Measurements from ENCODE around the gene MYO3B. TPM values are rescaled to one million over a fixed set of nuclear protein-coding genes. Genes with fewer than 3 reads are reported as not detected.

Gene MYO3B
- total RNA-seq, 1 experiment from 2014 or later: 0.09 TPM

DNA sequence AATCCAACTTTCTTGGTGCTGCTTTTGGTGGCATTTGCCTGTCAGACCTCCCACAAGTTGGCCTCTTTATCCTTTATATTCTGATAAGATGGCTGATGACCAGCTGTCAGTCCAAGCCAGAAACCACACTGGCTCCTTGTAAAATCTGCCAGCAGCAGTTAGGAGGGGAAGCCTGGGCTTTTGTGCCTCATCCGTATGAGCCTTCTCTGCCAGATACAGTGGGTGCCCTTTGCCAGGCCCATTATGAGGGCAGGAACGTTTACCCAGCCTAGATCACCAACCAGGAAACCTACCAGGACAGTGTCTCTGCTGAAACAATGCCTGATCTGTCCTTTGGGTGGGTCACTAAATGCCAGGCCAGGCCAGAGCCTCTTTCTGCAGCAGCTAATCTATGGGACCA, 334.3 kb downstream of the MYO3B start:
- H3K4me3 ChIP-seq (ENCODE audit: low read depth, low read length): no peak overlapping the region
- no peak overlapping the region for H3K4me3 Mint-ChIP-seq (ENCODE audit: unreplicated experiment)

DNA sequence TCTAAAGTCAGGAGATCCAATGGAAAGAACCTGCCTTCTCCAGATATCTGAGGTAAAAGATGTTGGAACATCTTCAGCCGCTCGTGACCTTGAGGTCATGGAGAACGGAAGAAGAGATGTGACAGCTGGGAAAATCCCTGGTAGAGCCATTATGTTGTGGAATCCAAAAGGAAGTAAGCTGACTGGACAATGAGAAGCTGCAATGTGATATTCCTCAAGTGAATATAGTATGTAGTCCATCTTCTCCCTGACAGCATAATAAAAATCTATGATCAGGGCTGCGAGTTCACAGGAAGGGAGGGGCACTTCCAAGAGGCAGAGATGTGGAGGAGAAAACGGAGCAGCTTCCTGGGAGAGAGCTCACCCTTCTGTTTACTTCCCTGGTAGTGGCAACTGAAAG, 336.2 kb downstream of the MYO3B start:
- POLR2A ChIA-PET: no interaction called here
- H3K27me3 ChIP-seq (replicated peaks; ENCODE audit: control insufficient read depth, insufficient read depth, low read length): no peaks in the 10 kb centered on the region
- no peaks in the 10 kb centered on the region for H3K36me3 Mint-ChIP-seq (ENCODE audit: insufficient read depth, unreplicated experiment)
- no peaks in the 10 kb centered on the region; the same call in 1 of the 2 replicates for H3K9me3 ChIP-seq
- DNase-seq: no peak
- H3K36me3 ChIP-seq (ENCODE audit: control insufficient read depth, insufficient read depth, low read length): no peaks in the 10 kb centered on the region
- no peak overlapping the region for H3K27ac Mint-ChIP-seq (ENCODE audit: unreplicated experiment)
- H3K4me3 ChIP-seq (ENCODE audit: low read depth, low read length): no peak overlapping the region
- H3K9me3 Mint-ChIP-seq (ENCODE audit: unreplicated experiment): no peaks in the 10 kb centered on the region
- no peak overlapping the region for H3K4me3 Mint-ChIP-seq (ENCODE audit: unreplicated experiment)
- no peaks in the 10 kb centered on the region for H3K4me1 ChIP-seq
- no TSS peak for BruUV-seq (replicated peaks)
- H3K4me1 Mint-ChIP-seq (ENCODE audit: low read depth, unreplicated experiment): no peaks in the 10 kb centered on the region
- TF ChIP-seq, protein P1, sequence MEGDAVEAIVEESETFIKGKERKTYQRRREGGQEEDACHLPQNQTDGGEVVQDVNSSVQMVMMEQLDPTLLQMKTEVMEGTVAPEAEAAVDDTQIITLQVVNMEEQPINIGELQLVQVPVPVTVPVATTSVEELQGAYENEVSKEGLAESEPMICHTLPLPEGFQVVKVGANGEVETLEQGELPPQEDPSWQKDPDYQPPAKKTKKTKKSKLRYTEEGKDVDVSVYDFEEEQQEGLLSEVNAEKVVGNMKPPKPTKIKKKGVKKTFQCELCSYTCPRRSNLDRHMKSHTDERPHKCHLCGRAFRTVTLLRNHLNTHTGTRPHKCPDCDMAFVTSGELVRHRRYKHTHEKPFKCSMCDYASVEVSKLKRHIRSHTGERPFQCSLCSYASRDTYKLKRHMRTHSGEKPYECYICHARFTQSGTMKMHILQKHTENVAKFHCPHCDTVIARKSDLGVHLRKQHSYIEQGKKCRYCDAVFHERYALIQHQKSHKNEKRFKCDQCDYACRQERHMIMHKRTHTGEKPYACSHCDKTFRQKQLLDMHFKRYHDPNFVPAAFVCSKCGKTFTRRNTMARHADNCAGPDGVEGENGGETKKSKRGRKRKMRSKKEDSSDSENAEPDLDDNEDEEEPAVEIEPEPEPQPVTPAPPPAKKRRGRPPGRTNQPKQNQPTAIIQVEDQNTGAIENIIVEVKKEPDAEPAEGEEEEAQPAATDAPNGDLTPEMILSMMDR (IDR thresholded peaks at IDR 0.05; ENCODE audit: insufficient read depth in 1 of 2, low read depth in 1 of 2, low read length in 1 of 2, severe bottlenecking in 1 of 2, unreplicated experiment in 1 of 2): no peak
- CTCF ChIA-PET: no interaction called here
- intact Hi-C loops (cut with micrococcal nuclease; ENCODE audit: unreplicated experiment): no loop called here
- no peaks in the 10 kb centered on the region for H3K27me3 Mint-ChIP-seq (ENCODE audit: insufficient read depth, unreplicated experiment)

More for the DNA sequence above, 334.3 kb downstream of the MYO3B start:
- Mint-ChIP-seq H3K36me3 (ENCODE audit: insufficient read depth, unreplicated experiment) (no peaks in the 10 kb centered on the region), H3K4me1 (ENCODE audit: low read depth, unreplicated experiment) (no peaks in the 10 kb centered on the region), H3K27ac (ENCODE audit: unreplicated experiment) (no peak overlapping the region), H3K9me3 (ENCODE audit: unreplicated experiment) (no peaks in the 10 kb centered on the region), H3K27me3 (ENCODE audit: insufficient read depth, unreplicated experiment) (no peaks in the 10 kb centered on the region)
- BruUV-seq (replicated peaks): no TSS peak
- DNase-seq: no peak
- Histone ChIP-seq H3K9me3 (no peaks in the 10 kb centered on the region; the same call in 1 of the 2 replicates), H3K27me3 (replicated peaks; ENCODE audit: control insufficient read depth, insufficient read depth, low read length) (no peaks in the 10 kb centered on the region), H3K4me1 (no peaks in the 10 kb centered on the region), H3K36me3 (ENCODE audit: control insufficient read depth, insufficient read depth, low read length) (no peaks in the 10 kb centered on the region)
- intact Hi-C loops (cut with micrococcal nuclease; ENCODE audit: unreplicated experiment): no loop called here
- CTCF ChIA-PET: no interaction called here
- TF ChIP-seq, protein P1 (IDR thresholded peaks at IDR 0.05; ENCODE audit: insufficient read depth in 1 of 2, low read depth in 1 of 2, low read length in 1 of 2, severe bottlenecking in 1 of 2, unreplicated experiment in 1 of 2): no peak
- POLR2A ChIA-PET: no interaction called here

DNA sequence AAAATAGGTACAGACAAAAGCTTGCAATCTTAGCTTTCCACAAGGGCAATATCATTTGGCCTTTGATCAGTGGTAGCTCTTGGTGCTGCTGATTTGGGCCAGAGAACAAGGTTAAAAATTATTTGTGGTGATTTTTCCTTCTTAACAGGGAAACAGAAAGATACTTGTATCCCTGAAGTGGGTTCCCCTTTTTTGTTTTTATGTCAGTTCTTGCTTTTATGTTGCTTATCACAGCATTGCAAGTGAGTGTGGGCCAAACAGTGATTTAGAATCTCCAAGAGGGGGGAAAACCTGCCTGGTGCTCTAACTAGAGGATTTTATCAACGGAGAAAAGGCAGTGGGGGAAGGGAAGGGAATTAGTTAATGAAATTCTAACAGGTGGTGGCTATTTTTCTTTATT, 339.6 kb downstream of the MYO3B start:
- CTCF ChIA-PET: no interaction called here
- H3K4me3 Mint-ChIP-seq (ENCODE audit: unreplicated experiment): no peak overlapping the region
- intact Hi-C loops (cut with micrococcal nuclease; ENCODE audit: unreplicated experiment): no loop called here
- H3K9me3 ChIP-seq: no peaks in the 10 kb centered on the region
- DNase-seq: no peak
- BruUV-seq (replicated peaks): no TSS peak
- no peaks in the 10 kb centered on the region for H3K4me1 ChIP-seq
- H3K4me3 ChIP-seq (ENCODE audit: low read depth, low read length): no peak overlapping the region
- no peaks in the 10 kb centered on the region for H3K36me3 Mint-ChIP-seq (ENCODE audit: insufficient read depth, unreplicated experiment)
- no peaks in the 10 kb centered on the region for H3K27me3 Mint-ChIP-seq (ENCODE audit: insufficient read depth, unreplicated experiment)
- H3K4me1 Mint-ChIP-seq (ENCODE audit: low read depth, unreplicated experiment): no peaks in the 10 kb centered on the region
- POLR2A ChIA-PET: no interaction called here
- no peaks in the 10 kb centered on the region for H3K36me3 ChIP-seq (ENCODE audit: control insufficient read depth, insufficient read depth, low read length)
- no peaks in the 10 kb centered on the region for H3K27me3 ChIP-seq (replicated peaks; ENCODE audit: control insufficient read depth, insufficient read depth, low read length)
- TF ChIP-seq, protein P1 (IDR thresholded peaks at IDR 0.05; ENCODE audit: insufficient read depth in 1 of 2, low read depth in 1 of 2, low read length in 1 of 2, severe bottlenecking in 1 of 2, unreplicated experiment in 1 of 2): no peak
- H3K9me3 Mint-ChIP-seq (ENCODE audit: unreplicated experiment): no peaks in the 10 kb centered on the region
- H3K27ac Mint-ChIP-seq (ENCODE audit: unreplicated experiment): no peak overlapping the region

Data from Caco-2 (cell line).